ENCODE data around the gene ROBO1.

The ROBO1 gene

GRCh38 chr3:79284781-79285180, 483.0 kb downstream of the ROBO1 start:
- Histone ChIP-seq H3K36me3 (ENCODE audit: control insufficient read depth, insufficient read depth, low read length) (no peaks in the 10 kb centered on the region), H3K4me3 (ENCODE audit: low read depth, low read length) (no peak overlapping the region)

GRCh38 chr3:79278681-79279080, 489.1 kb downstream of the ROBO1 start:
- no peak overlapping the region for H3K27ac ChIP-seq (ENCODE audit: low read depth, low read length)
- H3K27me3 ChIP-seq (ENCODE audit: control insufficient read depth, insufficient read depth, low read length): no peaks in the 10 kb centered on the region
- H3K9ac ChIP-seq (ENCODE audit: low read depth, low read length): no peak overlapping the region
- H3K36me3 ChIP-seq (ENCODE audit: control insufficient read depth, insufficient read depth, low read length): no peaks in the 10 kb centered on the region
- no peak overlapping the region for H3K4me3 ChIP-seq (ENCODE audit: low read depth, low read length)
- peaks cover 6% of the 10 kb centered on the region; the same call in 1 of the 2 replicates for H3K4me1 ChIP-seq (ENCODE audit: control insufficient read depth, insufficient read depth, low read length)
- H3K9me3 ChIP-seq (ENCODE audit: control insufficient read depth, insufficient read depth, low read length): no peaks in the 10 kb centered on the region

More at GRCh38 chr3:79284781-79285180, 483.0 kb downstream of the ROBO1 start:
- Histone ChIP-seq H3K9ac (ENCODE audit: low read depth, low read length) (no peak overlapping the region), H3K4me1 (ENCODE audit: control insufficient read depth, insufficient read depth, low read length) (no peaks in the 10 kb centered on the region), H3K27ac (ENCODE audit: low read depth, low read length) (no peak overlapping the region), H3K9me3 (ENCODE audit: control insufficient read depth, insufficient read depth, low read length) (no peaks in the 10 kb centered on the region), H3K27me3 (ENCODE audit: control insufficient read depth, insufficient read depth, low read length) (no peaks in the 10 kb centered on the region)

GRCh38 chr3:79268422-79268821, 499.4 kb downstream of the ROBO1 start:
- H3K9me3 ChIP-seq (ENCODE audit: control insufficient read depth, insufficient read depth, low read length): no peaks in the 10 kb centered on the region
- H3K9ac ChIP-seq (ENCODE audit: low read depth, low read length): no peak overlapping the region
- no peaks in the 10 kb centered on the region for H3K36me3 ChIP-seq (ENCODE audit: control insufficient read depth, insufficient read depth, low read length)
- peaks cover 19% of the 10 kb centered on the region for H3K4me1 ChIP-seq (ENCODE audit: control insufficient read depth, insufficient read depth, low read length)
- H3K27ac ChIP-seq (ENCODE audit: low read depth, low read length): no peak overlapping the region
- H3K4me3 ChIP-seq (ENCODE audit: low read depth, low read length): no peak overlapping the region
- no peaks in the 10 kb centered on the region for H3K27me3 ChIP-seq (ENCODE audit: control insufficient read depth, insufficient read depth, low read length)

- Histone ChIP-seq H3K27me3 (ENCODE audit: control insufficient read depth, insufficient read depth, low read length) (no peaks in the 10 kb centered on the region), H3K9ac (ENCODE audit: low read depth, low read length) (no peak overlapping the region), H3K4me1 (ENCODE audit: control insufficient read depth, insufficient read depth, low read length) (peaks cover 3% of the 10 kb centered on the region; the same call in 1 of the 2 replicates), H3K36me3 (ENCODE audit: control insufficient read depth, insufficient read depth, low read length) (no peaks in the 10 kb centered on the region), H3K27ac (ENCODE audit: low read depth, low read length) (no peak overlapping the region), H3K4me3 (ENCODE audit: low read depth, low read length) (no peak overlapping the region), H3K9me3 (ENCODE audit: control insufficient read depth, insufficient read depth, low read length) (no peaks in the 10 kb centered on the region)
Observed at GRCh38 chr3:79264892-79265291, 502.9 kb downstream of the ROBO1 start.

GRCh38 chr3:79263423-79263822, 504.4 kb downstream of the ROBO1 start:
- Histone ChIP-seq H3K9me3 (ENCODE audit: control insufficient read depth, insufficient read depth, low read length) (no peaks in the 10 kb centered on the region), H3K4me1 (ENCODE audit: control insufficient read depth, insufficient read depth, low read length) (no peaks in the 10 kb centered on the region), H3K4me3 (ENCODE audit: low read depth, low read length) (no peak overlapping the region), H3K27ac (ENCODE audit: low read depth, low read length) (no peak overlapping the region), H3K9ac (ENCODE audit: low read depth, low read length) (no peak overlapping the region), H3K36me3 (ENCODE audit: control insufficient read depth, insufficient read depth, low read length) (no peaks in the 10 kb centered on the region), H3K27me3 (ENCODE audit: control insufficient read depth, insufficient read depth, low read length) (no peaks in the 10 kb centered on the region)

- H3K9me3 ChIP-seq (ENCODE audit: control insufficient read depth, insufficient read depth, low read length): no peaks in the 10 kb centered on the region
- H3K4me1 ChIP-seq (ENCODE audit: control insufficient read depth, insufficient read depth, low read length): no peaks in the 10 kb centered on the region
- no peaks in the 10 kb centered on the region for H3K36me3 ChIP-seq (ENCODE audit: control insufficient read depth, insufficient read depth, low read length)
- no peaks in the 10 kb centered on the region for H3K27me3 ChIP-seq (ENCODE audit: control insufficient read depth, insufficient read depth, low read length)
- no peak overlapping the region for H3K9ac ChIP-seq (ENCODE audit: low read depth, low read length)
- no peak overlapping the region for H3K27ac ChIP-seq (ENCODE audit: low read depth, low read length)
- no peak overlapping the region for H3K4me3 ChIP-seq (ENCODE audit: low read depth, low read length)
Observed at GRCh38 chr3:79258479-79258878, 509.3 kb downstream of the ROBO1 start.

- H3K4me3 ChIP-seq (ENCODE audit: low read depth, low read length): no peak overlapping the region
- no peak overlapping the region for H3K9ac ChIP-seq (ENCODE audit: low read depth, low read length)
- H3K4me1 ChIP-seq (ENCODE audit: control insufficient read depth, insufficient read depth, low read length): no peaks in the 10 kb centered on the region
- no peak overlapping the region for H3K27ac ChIP-seq (ENCODE audit: low read depth, low read length)
- no peaks in the 10 kb centered on the region for H3K36me3 ChIP-seq (ENCODE audit: control insufficient read depth, insufficient read depth, low read length)
- H3K9me3 ChIP-seq (ENCODE audit: control insufficient read depth, insufficient read depth, low read length): no peaks in the 10 kb centered on the region
- no peaks in the 10 kb centered on the region for H3K27me3 ChIP-seq (ENCODE audit: control insufficient read depth, insufficient read depth, low read length)
Observed at GRCh38 chr3:79257791-79258190, 510.0 kb downstream of the ROBO1 start.

GRCh38 chr3:79255702-79256101, 512.1 kb downstream of the ROBO1 start:
- no peak overlapping the region for H3K9ac ChIP-seq (ENCODE audit: low read depth, low read length)
- no peaks in the 10 kb centered on the region for H3K4me1 ChIP-seq (ENCODE audit: control insufficient read depth, insufficient read depth, low read length)
- no peaks in the 10 kb centered on the region for H3K36me3 ChIP-seq (ENCODE audit: control insufficient read depth, insufficient read depth, low read length)
- H3K9me3 ChIP-seq (ENCODE audit: control insufficient read depth, insufficient read depth, low read length): no peaks in the 10 kb centered on the region
- no peak overlapping the region for H3K27ac ChIP-seq (ENCODE audit: low read depth, low read length)
- no peaks in the 10 kb centered on the region for H3K27me3 ChIP-seq (ENCODE audit: control insufficient read depth, insufficient read depth, low read length)
- H3K4me3 ChIP-seq (ENCODE audit: low read depth, low read length): no peak overlapping the region

GRCh38 chr3:79255292-79255691, 512.5 kb downstream of the ROBO1 start:
- H3K4me3 ChIP-seq (ENCODE audit: low read depth, low read length): no peak overlapping the region
- no peaks in the 10 kb centered on the region for H3K36me3 ChIP-seq (ENCODE audit: control insufficient read depth, insufficient read depth, low read length)
- no peaks in the 10 kb centered on the region for H3K9me3 ChIP-seq (ENCODE audit: control insufficient read depth, insufficient read depth, low read length)
- no peaks in the 10 kb centered on the region for H3K27me3 ChIP-seq (ENCODE audit: control insufficient read depth, insufficient read depth, low read length)
- no peak overlapping the region for H3K27ac ChIP-seq (ENCODE audit: low read depth, low read length)
- no peak overlapping the region for H3K9ac ChIP-seq (ENCODE audit: low read depth, low read length)
- no peaks in the 10 kb centered on the region for H3K4me1 ChIP-seq (ENCODE audit: control insufficient read depth, insufficient read depth, low read length)

- Histone ChIP-seq H3K36me3 (ENCODE audit: control insufficient read depth, insufficient read depth, low read length) (no peaks in the 10 kb centered on the region), H3K27me3 (ENCODE audit: control insufficient read depth, insufficient read depth, low read length) (no peaks in the 10 kb centered on the region), H3K27ac (ENCODE audit: low read depth, low read length) (no peak overlapping the region), H3K9ac (ENCODE audit: low read depth, low read length) (no peak overlapping the region), H3K4me3 (ENCODE audit: low read depth, low read length) (no peak overlapping the region), H3K9me3 (ENCODE audit: control insufficient read depth, insufficient read depth, low read length) (no peaks in the 10 kb centered on the region), H3K4me1 (ENCODE audit: control insufficient read depth, insufficient read depth, low read length) (no peaks in the 10 kb centered on the region)
Observed at GRCh38 chr3:79253704-79254103, 514.1 kb downstream of the ROBO1 start.

GRCh38 chr3:79253271-79253670, 514.5 kb downstream of the ROBO1 start:
- H3K4me1 ChIP-seq (ENCODE audit: control insufficient read depth, insufficient read depth, low read length): no peaks in the 10 kb centered on the region
- H3K36me3 ChIP-seq (ENCODE audit: control insufficient read depth, insufficient read depth, low read length): no peaks in the 10 kb centered on the region
- H3K27ac ChIP-seq (ENCODE audit: low read depth, low read length): no peak overlapping the region

GRCh38 chr3:79250746-79251145, 517.1 kb downstream of the ROBO1 start:
- Histone ChIP-seq H3K27ac (ENCODE audit: low read depth, low read length) (no peak overlapping the region), H3K36me3 (ENCODE audit: control insufficient read depth, insufficient read depth, low read length) (no peaks in the 10 kb centered on the region), H3K27me3 (ENCODE audit: control insufficient read depth, insufficient read depth, low read length) (no peaks in the 10 kb centered on the region)

More at GRCh38 chr3:79253271-79253670, 514.5 kb downstream of the ROBO1 start:
- Histone ChIP-seq H3K9me3 (ENCODE audit: control insufficient read depth, insufficient read depth, low read length) (no peaks in the 10 kb centered on the region), H3K27me3 (ENCODE audit: control insufficient read depth, insufficient read depth, low read length) (no peaks in the 10 kb centered on the region), H3K4me3 (ENCODE audit: low read depth, low read length) (no peak overlapping the region), H3K9ac (ENCODE audit: low read depth, low read length) (no peak overlapping the region)

More at GRCh38 chr3:79250746-79251145, 517.1 kb downstream of the ROBO1 start:
- Histone ChIP-seq H3K9ac (ENCODE audit: low read depth, low read length) (no peak overlapping the region), H3K4me3 (ENCODE audit: low read depth, low read length) (no peak overlapping the region), H3K4me1 (ENCODE audit: control insufficient read depth, insufficient read depth, low read length) (peaks cover 20% of the 10 kb centered on the region), H3K9me3 (ENCODE audit: control insufficient read depth, insufficient read depth, low read length) (no peaks in the 10 kb centered on the region)
